GM19023 (cell line): ENCODE data around the gene CROCC.
"Not testable (repeated sequence)": the region's sequence is repeated elsewhere in the genome, so short reads cannot be mapped to it uniquely, and the experiment has no call there.

Experiments used
- ATAC-seq: cut with Tn5 transposase; IDR thresholded peaks from one replicate; pipeline ENCODE4 v1.9.1; 2021; ENCODE audit warnings: mild to moderate bottlenecking, moderate library complexity; ENCODE audit not compliant: unreplicated experiment

CROCC gene

GRCh38 chr1:16896316-16897055 is 25.2 kb upstream of the CROCC start:
- not testable (repeated sequence) for ATAC-seq

- ATAC-seq: not testable (repeated sequence)
Measured at GRCh38 chr1:16897653-16898052, 24.1 kb upstream of the CROCC start.

GRCh38 chr1:16898298-16898697 is 23.4 kb upstream of the CROCC start:
- ATAC-seq: not testable (repeated sequence)

GRCh38 chr1:16899020-16899419 is 22.7 kb upstream of the CROCC start:
- ATAC-seq: not testable (repeated sequence)

- no peak for ATAC-seq
Measured at GRCh38 chr1:16900751-16901150, 21.0 kb upstream of the CROCC start.

- ATAC-seq: not testable (repeated sequence)
Measured at GRCh38 chr1:16901371-16901770, 20.4 kb upstream of the CROCC start.

GRCh38 chr1:16903054-16903453 is 18.7 kb upstream of the CROCC start:
- ATAC-seq: no peak

GRCh38 chr1:16903458-16903796 is 18.3 kb upstream of the CROCC start:
- ATAC-seq: no peak

GRCh38 chr1:16904560-16905109 is 17.1 kb upstream of the CROCC start:
- peak; percentile 91 for ATAC-seq

GRCh38 chr1:16905110-16905867 is 16.4 kb upstream of the CROCC start:
- ATAC-seq: peak; percentile 83

- ATAC-seq: no peak
Measured at GRCh38 chr1:16905868-16906702, 15.6 kb upstream of the CROCC start.

GRCh38 chr1:16906873-16907272 is 14.9 kb upstream of the CROCC start:
- ATAC-seq: no peak

- ATAC-seq: no peak
Measured at GRCh38 chr1:16907870-16908758, 13.6 kb upstream of the CROCC start.

GRCh38 chr1:16911851-16912721 is 9.6 kb upstream of the CROCC start:
- not testable (repeated sequence) for ATAC-seq

- ATAC-seq: not testable (repeated sequence)
Measured at GRCh38 chr1:16912742-16913141, 9.0 kb upstream of the CROCC start.

- ATAC-seq: no peak
Measured at GRCh38 chr1:16913181-16913832, 8.4 kb upstream of the CROCC start.

GRCh38 chr1:16913833-16914662 is 7.7 kb upstream of the CROCC start:
- peak; percentile 79 for ATAC-seq
